HG03060 (cell line): ENCODE measurements around the gene ERCC8.
A peak's percentile ranks its signal among the peaks of the same experiment; 100 is the strongest.
"Not testable (repeated sequence)": the region's sequence is repeated elsewhere in the genome, so short reads cannot be mapped to it uniquely, and the experiment has no call there.

Source experiments
- ATAC-seq: cut with Tn5 transposase; IDR thresholded peaks from one replicate; pipeline ENCODE4 v1.9.1; 2021; ENCODE audit warnings: low read depth, moderate number of reproducible peaks; ENCODE audit not compliant: unreplicated experiment

Gene ERCC8

GRCh38 chr5:60918466-60918865 is 26.4 kb downstream of the ERCC8 start:
- no peak for ATAC-seq

- ATAC-seq, result no peak
Measured at GRCh38 chr5:60916646-60917045, 28.2 kb downstream of the ERCC8 start.

- ATAC-seq, result no peak
Measured at GRCh38 chr5:60903356-60903755, 41.5 kb downstream of the ERCC8 start.

GRCh38 chr5:60896991-60897390 is 47.9 kb downstream of the ERCC8 start:
- ATAC-seq, result no peak

- no peak for ATAC-seq
Measured at GRCh38 chr5:60893521-60893920, 51.3 kb downstream of the ERCC8 start.

- no peak for ATAC-seq
Measured at GRCh38 chr5:60891667-60892066, 53.2 kb downstream of the ERCC8 start.

GRCh38 chr5:60888359-60889061 is 56.4 kb downstream of the ERCC8 start:
- ATAC-seq, result no peak

GRCh38 chr5:60887746-60888145 is 57.1 kb downstream of the ERCC8 start:
- ATAC-seq, result no peak

GRCh38 chr5:60887096-60887495 is 57.8 kb downstream of the ERCC8 start:
- no peak for ATAC-seq

- no peak for ATAC-seq
Measured at GRCh38 chr5:60886158-60886557, 58.7 kb downstream of the ERCC8 start.

- no peak for ATAC-seq
Measured at GRCh38 chr5:60883229-60883628, 61.6 kb downstream of the ERCC8 start.

GRCh38 chr5:60872892-60873291 is 72.0 kb downstream of the ERCC8 start:
- no peak for ATAC-seq

GRCh38 chr5:60870857-60871256 is 74.0 kb downstream of the ERCC8 start:
- ATAC-seq, result no peak

GRCh38 chr5:60860572-60860971 is 84.3 kb downstream of the ERCC8 start:
- not testable (repeated sequence) for ATAC-seq

GRCh38 chr5:60856066-60856465 is 88.8 kb downstream of the ERCC8 start:
- no peak for ATAC-seq

- ATAC-seq, result no peak
Measured at GRCh38 chr5:60852940-60853339, 91.9 kb downstream of the ERCC8 start.

GRCh38 chr5:60852317-60852716 is 92.6 kb downstream of the ERCC8 start:
- no peak for ATAC-seq

- ATAC-seq, result no peak
Measured at GRCh38 chr5:60851626-60852025, 93.2 kb downstream of the ERCC8 start.

- ATAC-seq, result no peak
Measured at GRCh38 chr5:60846298-60846697, 98.6 kb downstream of the ERCC8 start.

- ATAC-seq, result peak; percentile 50
Measured at GRCh38 chr5:60843936-60844905, 100.6 kb downstream of the ERCC8 start, which contains the start of gene ELOVL7. Gene ELOVL7, minus strand, starts transcription at chr5:60844269. Its CDS starts 56,872 bp downstream, at chr5:60787397.

- no peak for ATAC-seq
Measured at GRCh38 chr5:60843386-60843935, 101.4 kb downstream of the ERCC8 start.
